GM18909 (cell line): ENCODE data around the gene CST1.
A peak's percentile ranks its signal among the peaks of the same experiment; 100 is the strongest.
"Not testable (repeated sequence)": the region's sequence is repeated elsewhere in the genome, so short reads cannot be mapped to it uniquely, and the experiment has no call there.

Experiments used
- ATAC-seq: cut with Tn5 transposase; IDR thresholded peaks from one replicate; pipeline ENCODE4 v1.9.1; 2021; ENCODE audit warnings: mild to moderate bottlenecking; ENCODE audit not compliant: unreplicated experiment, poor library complexity

The CST1 gene

GRCh38 chr20:23756792-23757191 lies 6.1 kb upstream of the CST1 start:
- ATAC-seq, result not testable (repeated sequence)

DNA sequence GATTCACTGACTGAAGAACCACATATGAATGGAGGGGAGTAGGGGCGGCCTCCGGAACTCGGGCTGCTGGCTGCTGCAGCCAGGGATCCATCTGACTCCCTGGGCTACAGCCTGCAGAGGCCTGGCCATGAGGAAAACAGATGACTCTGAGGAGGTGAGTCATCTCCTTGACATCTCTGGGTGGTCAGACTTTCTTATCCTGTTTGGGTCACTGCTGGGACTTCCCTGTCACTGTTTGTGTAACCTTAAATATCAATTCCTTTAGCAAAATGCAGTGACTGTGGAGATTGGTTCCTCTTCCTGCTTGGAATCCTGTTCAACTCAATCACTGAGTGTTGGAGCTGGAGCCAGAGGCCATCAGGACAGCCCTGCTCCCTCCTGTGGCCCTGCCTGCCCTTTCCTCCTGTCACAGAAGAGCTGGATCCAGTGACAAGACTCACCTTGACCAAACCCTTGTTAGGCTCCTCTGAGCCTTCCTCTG lies 4.4 kb upstream of the CST1 start:
- ATAC-seq, result not testable (repeated sequence)

DNA sequence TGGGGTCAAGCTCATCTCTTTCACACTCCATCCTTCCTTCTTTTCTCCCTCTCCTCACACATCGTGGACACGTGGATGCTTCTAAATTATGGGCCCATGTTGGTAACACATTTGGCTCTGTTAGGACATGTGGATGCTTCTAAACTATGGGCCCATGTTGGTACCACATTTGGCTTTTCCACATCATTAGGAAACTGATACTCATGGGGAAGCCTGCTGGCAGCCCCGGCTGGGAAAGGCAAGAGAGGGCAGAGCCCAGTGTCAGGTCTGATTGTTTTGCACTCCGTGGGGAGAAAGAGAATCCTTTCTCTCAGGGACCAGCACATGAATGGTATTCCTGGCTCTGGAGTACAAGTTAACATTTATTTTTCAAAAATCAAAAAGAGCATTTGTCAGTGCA lies 4.0 kb upstream of the CST1 start:
- no peak for ATAC-seq

DNA sequence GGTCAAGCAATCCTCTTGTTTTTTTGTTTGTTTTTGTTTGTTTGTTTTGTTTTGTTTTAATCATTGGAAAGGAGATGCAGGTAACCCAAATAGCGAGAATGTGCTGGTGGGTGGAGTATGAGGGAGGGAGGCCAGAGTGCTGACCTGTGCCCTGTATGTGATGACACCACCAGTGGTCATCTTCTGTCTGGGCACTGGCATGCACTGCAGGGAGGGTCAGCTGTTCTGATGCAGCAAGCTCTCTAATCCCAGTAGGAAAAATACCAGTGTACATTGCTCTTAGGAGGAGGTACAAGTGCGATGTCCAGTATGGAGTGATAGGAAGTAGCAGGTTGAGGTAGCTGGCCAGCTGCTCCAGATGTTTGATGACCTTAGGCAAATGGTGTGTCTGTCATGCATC lies 2.9 kb upstream of the CST1 start:
- ATAC-seq, result no peak

DNA sequence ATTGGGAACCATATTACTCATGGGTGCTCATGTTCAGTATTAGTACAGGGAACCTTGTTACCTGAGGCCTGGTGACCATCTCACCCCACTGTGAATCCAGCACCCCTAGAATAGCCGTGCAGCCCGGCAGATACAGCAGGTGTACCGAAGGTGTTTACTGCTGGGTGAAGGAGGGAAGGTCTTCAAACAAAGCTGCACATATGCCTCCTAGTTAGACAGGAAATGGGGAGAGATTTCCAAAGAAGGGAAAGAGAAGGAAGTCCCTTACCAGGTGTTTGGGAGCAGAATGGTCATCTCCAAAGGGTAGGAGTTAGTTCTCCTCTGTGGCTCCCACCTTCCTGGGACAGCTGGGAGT lies 2.4 kb upstream of the CST1 start:
- ATAC-seq, result no peak

DNA sequence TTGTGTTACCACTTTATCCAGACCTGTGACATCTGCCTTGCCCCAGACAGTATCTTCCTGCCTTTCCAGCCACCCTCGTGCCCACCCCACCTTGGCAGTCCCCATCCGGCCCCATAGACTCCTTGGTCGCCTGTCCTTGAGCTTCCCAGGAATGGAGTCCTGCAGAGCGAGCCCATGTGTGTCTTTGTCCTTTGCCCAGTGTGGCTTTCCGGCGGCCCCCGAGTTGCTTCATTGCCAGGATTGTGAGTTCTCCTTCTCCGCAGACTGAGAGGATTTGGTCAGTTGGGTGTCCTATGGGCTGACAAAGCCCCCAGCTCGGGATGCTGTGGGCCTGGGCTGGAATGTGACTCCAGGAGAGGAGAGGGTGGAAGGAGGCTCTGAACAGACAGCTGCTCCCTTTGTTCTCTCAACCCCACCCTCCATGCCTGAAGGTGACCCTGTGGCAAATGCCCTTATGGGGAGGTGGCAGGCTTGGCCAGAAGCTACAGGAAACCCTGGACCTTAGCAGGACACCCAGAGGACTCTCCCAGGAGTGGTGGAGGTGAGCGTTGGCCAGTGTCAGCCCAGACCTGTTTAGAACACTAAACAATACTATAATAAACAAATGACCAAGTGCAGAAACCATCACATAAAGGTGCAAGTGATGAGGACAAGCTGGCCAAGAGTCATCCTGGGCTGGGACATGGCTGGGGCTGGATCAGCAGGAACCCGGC lies 1.9 kb upstream of the CST1 start:
- no peak for ATAC-seq

DNA sequence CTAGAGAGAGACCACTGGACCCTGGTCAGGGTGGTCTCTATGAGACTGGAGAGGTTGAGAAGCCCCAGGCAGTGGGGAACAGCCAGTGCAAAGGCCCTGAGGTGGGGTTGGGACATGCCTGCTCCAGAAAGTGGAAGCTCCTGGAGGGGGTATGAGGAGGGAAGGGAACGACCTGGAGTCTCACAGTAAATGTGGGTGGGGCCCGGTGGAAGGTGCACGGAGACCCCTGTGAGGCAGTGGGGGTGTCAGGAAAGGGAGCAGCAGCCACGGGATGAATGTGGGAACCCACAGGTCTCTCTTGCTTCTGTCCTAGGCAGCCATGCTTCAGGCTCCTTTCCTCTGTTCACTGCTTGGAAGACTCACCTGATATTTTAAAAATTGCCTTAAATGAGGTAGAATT lies 1.3 kb upstream of the CST1 start:
- ATAC-seq, result no peak

- ATAC-seq, result no peak
Measured at GRCh38 chr20:23749746-23750145, 989 bp downstream of the CST1 start.

DNA sequence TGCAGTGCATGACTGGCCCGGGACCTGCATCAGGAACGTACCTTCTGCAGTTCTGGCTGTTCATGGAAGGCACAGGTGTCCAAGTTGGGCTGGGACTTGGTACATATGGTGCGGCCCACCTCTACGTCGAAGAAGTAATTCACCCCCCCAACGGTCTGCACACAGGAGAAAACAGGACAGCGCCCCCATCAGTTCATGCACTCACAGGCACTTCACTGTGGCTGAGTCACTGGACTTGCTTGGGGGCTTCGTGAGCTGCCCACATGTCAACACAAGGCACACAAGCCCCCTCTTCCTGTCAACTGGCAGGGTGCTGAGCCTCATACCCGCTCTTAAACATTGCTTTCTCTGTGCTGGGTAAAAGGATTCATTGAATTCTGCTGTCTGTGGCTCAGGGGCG lies 1.8 kb downstream of the CST1 start:
- ATAC-seq, result not testable (repeated sequence)

DNA sequence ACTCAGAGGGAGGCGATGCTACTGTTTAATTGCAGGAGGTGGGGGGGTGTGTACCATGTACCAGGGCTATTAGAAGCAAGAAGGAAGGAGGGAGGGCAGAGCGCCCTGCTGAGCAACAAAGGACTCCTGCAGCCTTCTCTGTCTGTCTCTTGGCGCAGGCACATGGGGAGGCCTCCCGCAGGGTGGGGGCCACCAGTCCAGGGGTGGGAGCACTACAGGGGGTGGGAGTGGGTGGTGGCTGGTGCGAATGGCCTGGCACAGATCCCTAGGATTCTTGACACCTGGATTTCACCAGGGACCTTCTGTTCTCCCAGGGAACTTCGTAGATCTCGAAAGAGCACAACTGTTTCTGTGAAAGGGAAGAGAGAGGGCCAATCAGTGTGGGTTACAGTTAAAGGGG lies 3.2 kb downstream of the CST1 start:
- not testable (repeated sequence) for ATAC-seq

DNA sequence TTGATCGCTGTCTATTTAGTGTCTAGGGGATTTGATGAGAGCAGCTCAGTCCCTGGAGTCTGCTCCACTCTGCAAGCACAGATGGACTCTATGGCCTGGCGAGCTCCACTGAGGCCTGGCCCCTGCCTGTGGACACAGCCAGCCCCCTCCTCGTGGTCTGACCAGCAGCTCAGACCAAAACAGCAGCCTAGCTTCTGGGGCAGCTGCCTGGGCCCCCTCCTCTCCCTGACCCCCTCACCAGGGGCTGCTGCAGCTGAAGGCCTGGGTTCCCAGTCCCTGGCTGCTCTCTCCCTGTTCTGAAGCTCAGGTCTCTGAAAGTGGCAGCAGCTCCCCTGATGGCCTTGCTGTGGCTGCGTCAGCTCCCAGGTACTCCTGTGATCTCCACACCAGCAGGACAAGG lies 3.6 kb downstream of the CST1 start:
- ATAC-seq, result not testable (repeated sequence)

GRCh38 chr20:23746321-23746720 lies 4.4 kb downstream of the CST1 start:
- ATAC-seq, result no peak

DNA sequence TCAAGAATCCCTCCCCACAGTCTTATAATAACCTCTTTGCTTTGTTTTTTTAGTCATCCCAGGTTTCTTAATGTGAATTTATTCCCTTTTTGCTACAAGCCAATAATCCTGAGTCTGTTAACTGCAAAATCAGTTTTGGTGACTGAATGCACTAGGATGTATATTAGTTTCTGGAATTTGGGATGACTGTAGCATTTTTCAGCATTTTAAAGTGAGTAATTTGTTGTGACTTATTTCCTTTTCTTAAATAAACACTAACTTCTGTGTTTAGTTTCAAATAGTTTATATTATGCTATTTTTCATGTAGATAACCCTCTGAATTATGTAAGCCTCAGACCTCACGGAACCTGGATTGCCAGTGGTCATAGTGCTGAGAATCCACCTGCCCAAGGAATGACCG lies 5.5 kb downstream of the CST1 start:
- ATAC-seq, result no peak

GRCh38 chr20:23744817-23745216 lies 5.9 kb downstream of the CST1 start:
- ATAC-seq, result no peak

DNA sequence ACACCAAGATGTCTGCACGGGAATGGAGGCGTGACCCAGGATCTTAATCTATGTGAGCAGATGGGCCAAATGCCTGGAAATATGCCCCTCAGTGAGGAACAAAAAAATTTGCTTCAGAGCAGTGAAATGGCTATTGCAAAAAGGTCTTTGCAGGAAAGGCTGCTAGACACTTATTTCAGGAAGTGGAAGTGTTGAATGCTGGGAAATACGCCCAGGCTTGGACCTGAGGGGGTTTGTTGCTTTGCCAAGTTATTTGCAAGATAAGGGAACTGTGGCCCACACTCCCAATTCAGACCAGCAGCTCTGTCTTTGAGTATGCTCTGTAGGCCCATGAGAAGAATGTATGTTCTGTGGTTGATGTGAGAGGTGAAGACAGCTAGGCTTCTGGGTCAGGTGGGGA lies 15.3 kb downstream of the CST1 start:
- ATAC-seq, result not testable (repeated sequence)

- not testable (repeated sequence) for ATAC-seq
Measured at GRCh38 chr20:23734949-23735348, 15.8 kb downstream of the CST1 start.

GRCh38 chr20:23734440-23734839 lies 16.3 kb downstream of the CST1 start:
- not testable (repeated sequence) for ATAC-seq

DNA sequence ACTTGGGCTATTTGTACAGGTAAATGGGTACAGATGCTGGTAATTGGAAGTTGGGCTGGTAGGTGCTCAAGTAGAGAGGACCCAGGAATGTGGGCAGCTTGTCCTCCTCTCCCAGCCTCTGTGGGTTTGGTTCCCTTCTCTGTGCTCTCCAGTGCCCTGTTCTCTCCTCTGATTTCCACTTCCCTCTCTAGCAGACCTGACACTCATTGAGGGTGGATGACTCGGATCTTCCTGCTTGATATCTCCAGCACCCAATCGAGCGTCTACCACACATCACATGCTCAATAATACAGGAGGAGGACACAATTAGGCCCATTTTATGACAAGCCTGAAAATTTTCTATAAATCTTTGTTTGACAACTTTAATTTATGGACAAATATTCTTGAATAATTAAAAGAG lies 23.7 kb downstream of the CST1 start:
- ATAC-seq, result no peak

DNA sequence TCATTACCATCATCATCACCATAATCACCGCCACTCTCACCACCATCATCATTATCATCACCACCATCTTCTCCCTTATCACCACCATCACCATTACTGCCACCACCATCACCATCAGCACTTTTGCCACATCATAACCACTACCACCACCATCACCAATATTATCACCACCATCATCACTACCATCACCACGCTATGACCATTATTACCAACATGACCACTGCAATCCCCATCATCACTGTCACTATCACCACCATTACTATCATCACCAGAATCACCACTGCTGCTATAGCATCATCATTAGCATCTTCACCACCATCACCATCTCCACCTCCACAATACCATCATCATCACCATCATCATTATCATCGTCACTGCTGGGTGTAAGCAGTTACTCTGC lies 25.6 kb downstream of the CST1 start:
- ATAC-seq, result no peak

DNA sequence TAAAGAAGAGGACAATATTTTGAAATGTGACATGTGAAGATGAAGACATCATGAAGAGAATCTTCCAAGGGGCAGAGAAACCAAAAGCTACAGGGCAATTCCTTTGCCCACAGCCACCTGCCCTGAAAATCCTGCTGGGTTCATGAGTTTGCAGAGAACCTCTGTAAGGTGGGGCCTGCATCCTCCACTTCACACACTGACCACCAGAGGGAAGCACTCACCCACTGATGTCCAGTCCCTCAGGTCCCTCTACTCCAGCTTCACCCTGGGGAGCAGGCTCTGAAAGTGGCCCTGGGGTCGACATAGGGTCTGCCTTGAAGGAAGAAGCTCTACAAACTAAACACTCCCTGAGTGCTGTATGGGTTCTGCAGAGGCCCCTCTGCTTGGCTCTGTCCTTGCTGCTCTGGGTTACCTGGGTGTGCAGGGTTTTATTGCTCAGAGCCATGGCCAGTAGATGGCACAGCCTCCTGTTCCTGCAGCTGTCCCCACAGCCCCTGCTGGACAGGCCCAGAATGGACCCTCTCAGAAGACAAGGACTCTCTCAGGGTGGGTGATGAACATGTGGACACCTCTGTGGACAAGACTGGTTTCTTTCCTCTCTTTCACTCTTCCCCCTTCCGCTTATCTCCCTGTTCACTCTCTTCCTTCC lies 27.0 kb downstream of the CST1 start:
- ATAC-seq, result peak; percentile 61

GRCh38 chr20:23722851-23723250 lies 27.9 kb downstream of the CST1 start:
- ATAC-seq, result not testable (repeated sequence)

DNA sequence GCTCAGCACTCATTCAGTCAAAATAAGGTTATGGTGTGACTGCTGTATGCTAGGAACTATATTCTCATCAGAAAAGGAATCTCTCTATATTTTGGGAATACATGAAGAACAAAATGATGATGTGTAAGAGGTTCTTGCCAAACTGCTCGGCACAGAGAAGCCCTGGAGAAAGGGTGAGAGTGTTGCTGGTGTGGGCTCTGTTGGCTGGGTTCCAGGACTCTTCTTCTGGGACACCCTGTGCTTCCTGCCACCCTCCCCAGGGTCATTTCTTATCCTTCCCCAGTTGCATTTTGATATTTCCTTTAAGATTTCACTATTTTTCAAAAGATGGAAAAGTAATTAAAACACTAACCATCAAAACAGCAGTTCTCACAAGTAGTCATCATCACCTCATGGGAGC lies 28.8 kb downstream of the CST1 start:
- no peak for ATAC-seq
